Muscle layer of colon (tissue), 2 donors: ENCODE data around the gene RUFY2.
"Not testable (repeated sequence)": the region's sequence is repeated elsewhere in the genome, so short reads cannot be mapped to it uniquely, and the experiment has no call there.

ENCODE experiments used
- H3K27ac ChIP-seq: one replicate; pipeline ENCODE4 v1.7.0; 2013; ENCODE audit warnings: low read depth, mild to moderate bottlenecking, low read length, moderate library complexity
- H3K27me3 ChIP-seq, 2 donors: one replicate each; pipeline ENCODE4 v1.7.0; 2013; ENCODE audit warnings: low read length in 2 of 2, mild to moderate bottlenecking in 2 of 2; ENCODE audit not compliant: insufficient read depth in 2 of 2, control insufficient read depth in 1 of 2
- H3K36me3 ChIP-seq: one replicate; pipeline ENCODE4 v1.7.0; 2013; ENCODE audit warnings: mild to moderate bottlenecking, low read length; ENCODE audit not compliant: insufficient read depth
- H3K4me1 ChIP-seq: one replicate; pipeline ENCODE4 v1.7.0; 2013; ENCODE audit warnings: mild to moderate bottlenecking, low read length; ENCODE audit not compliant: insufficient read depth
- H3K4me3 ChIP-seq, 2 donors: one replicate each; pipeline ENCODE4 v1.7.0; 2013; ENCODE audit warnings: low read length in 2 of 2, low read depth in 1 of 2, mild to moderate bottlenecking in 1 of 2, moderate library complexity in 1 of 2
- H3K9ac ChIP-seq: one replicate; pipeline ENCODE4 v1.7.0; 2013; ENCODE audit warnings: low read length
- H3K9me3 ChIP-seq: one replicate; pipeline ENCODE4 v1.7.0; 2013; ENCODE audit warnings: mild to moderate bottlenecking, low read length
- donor health status: abdominal sarcoma.
- donor health status: Adenocarcinoma of cecum.

RUFY2 gene

GRCh38 chr10:68315582-68315981, 91.5 kb downstream of the RUFY2 start:
- H3K36me3 ChIP-seq = no peaks in the 10 kb centered on the region
- no peak overlapping the region for H3K9ac ChIP-seq
- no peaks in the 10 kb centered on the region for H3K9me3 ChIP-seq
- H3K27me3 ChIP-seq = no peaks in the 10 kb centered on the region
- H3K4me3 ChIP-seq = no peak overlapping the region
- H3K27ac ChIP-seq = no peak overlapping the region
- no peaks in the 10 kb centered on the region for H3K4me1 ChIP-seq

GRCh38 chr10:68314930-68315329, 92.1 kb downstream of the RUFY2 start:
- not testable (repeated sequence) for H3K27ac ChIP-seq, H3K36me3 ChIP-seq, H3K9me3 ChIP-seq, H3K4me1 ChIP-seq, H3K9ac ChIP-seq, H3K4me3 ChIP-seq, H3K27me3 ChIP-seq

DNA sequence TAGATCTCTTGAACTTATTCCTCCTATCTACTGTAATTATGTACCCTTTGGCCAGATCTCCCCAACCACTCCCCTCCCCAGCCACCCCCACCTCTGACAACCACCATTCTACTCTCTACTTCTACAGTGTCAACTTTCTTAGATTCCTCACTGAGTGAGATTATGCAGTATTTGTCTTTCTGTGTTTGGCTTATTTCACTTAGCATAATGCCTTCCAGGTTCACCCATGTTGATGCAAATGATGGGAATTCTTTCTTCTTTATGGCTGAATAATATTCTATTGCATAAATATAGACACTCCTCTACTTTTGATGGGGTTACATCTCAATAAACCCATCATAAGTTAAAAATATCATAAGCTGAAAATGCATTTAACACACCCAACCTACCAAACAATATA, 96.5 kb downstream of the RUFY2 start:
- H3K36me3 ChIP-seq = no peaks in the 10 kb centered on the region
- H3K9me3 ChIP-seq = no peaks in the 10 kb centered on the region
- H3K9ac ChIP-seq = no peak overlapping the region
- no peaks in the 10 kb centered on the region for H3K27me3 ChIP-seq
- no peak overlapping the region for H3K4me3 ChIP-seq
- no peak overlapping the region for H3K27ac ChIP-seq
- H3K4me1 ChIP-seq = no peaks in the 10 kb centered on the region

- H3K36me3 ChIP-seq = no peaks in the 10 kb centered on the region
- H3K4me3 ChIP-seq = no peak overlapping the region
- H3K4me1 ChIP-seq = no peaks in the 10 kb centered on the region
- H3K27me3 ChIP-seq = no peaks in the 10 kb centered on the region
- H3K9me3 ChIP-seq = no peaks in the 10 kb centered on the region
- H3K9ac ChIP-seq = no peak overlapping the region
- H3K27ac ChIP-seq = no peak overlapping the region
Measured at GRCh38 chr10:68305854-68306253, 101.2 kb downstream of the RUFY2 start.

DNA sequence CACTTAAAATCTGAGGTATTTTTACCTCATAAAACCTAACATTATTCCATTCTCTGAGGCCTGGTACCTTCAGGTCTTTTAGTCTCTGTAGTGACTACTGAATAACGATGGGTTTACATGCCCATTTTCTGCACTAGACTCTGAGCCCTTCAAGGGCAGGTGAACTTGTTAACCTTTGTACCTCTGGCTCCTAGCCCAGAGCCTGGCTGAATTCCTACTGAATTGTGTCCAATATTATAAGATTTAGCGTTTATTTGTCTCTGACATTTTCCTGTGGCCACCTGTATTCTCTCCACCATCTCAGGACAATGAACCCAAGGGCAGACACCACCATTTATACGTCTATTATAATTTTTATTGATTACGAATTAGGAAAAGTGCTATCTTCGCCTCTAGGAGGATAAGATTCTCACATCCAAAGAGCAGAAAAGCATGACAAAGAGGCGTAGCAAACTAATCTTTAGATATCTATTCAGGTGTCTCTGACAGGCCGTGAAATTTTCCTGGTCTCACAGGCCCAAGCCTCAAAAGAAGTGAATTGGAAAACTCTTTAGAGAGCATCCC, 103.1 kb downstream of the RUFY2 start:
- Histone ChIP-seq H3K27me3 (no peaks in the 10 kb centered on the region), H3K9me3 (no peaks in the 10 kb centered on the region), H3K9ac (no peak overlapping the region), H3K4me1 (no peaks in the 10 kb centered on the region), H3K27ac (no peak overlapping the region), H3K4me3 (no peak overlapping the region), H3K36me3 (no peaks in the 10 kb centered on the region)

DNA sequence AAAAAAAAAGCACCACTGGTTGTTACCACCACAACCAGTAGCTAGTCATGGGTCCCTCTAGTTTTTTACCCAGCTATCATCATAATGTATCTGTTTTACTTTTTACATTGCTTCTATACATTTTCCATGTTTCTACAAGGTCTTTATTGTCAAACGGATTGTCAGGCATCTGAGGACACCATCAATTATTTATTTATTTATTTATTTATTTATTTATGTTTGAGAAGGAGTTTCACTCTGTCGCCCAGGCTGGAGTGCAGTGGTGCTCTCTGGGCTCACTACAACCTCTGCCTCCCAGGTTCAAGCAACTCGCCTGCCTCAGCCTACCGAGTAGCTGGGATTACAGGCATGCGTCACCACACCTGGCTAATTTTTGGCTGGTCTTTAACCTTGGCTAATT, 104.2 kb downstream of the RUFY2 start:
- Histone ChIP-seq H3K9me3 (no peaks in the 10 kb centered on the region), H3K4me1 (no peaks in the 10 kb centered on the region), H3K27me3 (no peaks in the 10 kb centered on the region), H3K36me3 (no peaks in the 10 kb centered on the region), H3K27ac (no peak overlapping the region), H3K4me3 (no peak overlapping the region), H3K9ac (no peak overlapping the region)

DNA sequence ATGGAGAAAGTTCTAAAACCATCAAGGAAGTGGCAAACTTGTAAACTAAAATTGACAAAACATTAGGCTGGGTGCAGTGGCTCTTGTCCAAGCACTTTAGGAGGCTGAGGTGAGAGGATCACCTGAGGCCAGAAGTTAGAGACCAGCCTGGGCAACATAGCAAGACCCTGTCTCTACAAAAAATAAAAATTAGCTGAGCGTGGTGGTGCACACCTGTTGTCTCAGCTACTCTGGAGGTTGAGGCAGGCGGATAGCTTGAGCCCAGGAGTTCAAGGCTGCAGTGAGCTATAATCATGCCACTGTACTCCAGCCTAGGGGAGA, 104.6 kb downstream of the RUFY2 start:
- Histone ChIP-seq H3K9ac (no peak overlapping the region), H3K9me3 (no peaks in the 10 kb centered on the region), H3K36me3 (no peaks in the 10 kb centered on the region), H3K27me3 (no peaks in the 10 kb centered on the region), H3K4me1 (peaks cover under 1% of the 10 kb centered on the region), H3K27ac (no peak overlapping the region), H3K4me3 (no peak overlapping the region)

- no peaks in the 10 kb centered on the region for H3K9me3 ChIP-seq
- H3K27ac ChIP-seq = no peak overlapping the region
- H3K4me3 ChIP-seq = no peak overlapping the region
- H3K36me3 ChIP-seq = no peaks in the 10 kb centered on the region
- H3K4me1 ChIP-seq = peaks cover 6% of the 10 kb centered on the region
- no peak overlapping the region for H3K9ac ChIP-seq
- no peaks in the 10 kb centered on the region for H3K27me3 ChIP-seq
Measured at GRCh38 chr10:68301790-68302502, 105.1 kb downstream of the RUFY2 start.

GRCh38 chr10:68301301-68301700, 105.8 kb downstream of the RUFY2 start:
- Histone ChIP-seq H3K36me3 (no peaks in the 10 kb centered on the region), H3K9ac (no peak overlapping the region), H3K4me3 (no peak overlapping the region), H3K27ac (no peak overlapping the region), H3K27me3 (no peaks in the 10 kb centered on the region), H3K4me1 (peaks cover 11% of the 10 kb centered on the region), H3K9me3 (no peaks in the 10 kb centered on the region)

GRCh38 chr10:68296843-68297663, 110.0 kb downstream of the RUFY2 start:
- Histone ChIP-seq H3K27ac (no peak overlapping the region), H3K27me3 (no peaks in the 10 kb centered on the region), H3K36me3 (no peaks in the 10 kb centered on the region), H3K4me3 (no peak overlapping the region), H3K4me1 (peaks cover 11% of the 10 kb centered on the region), H3K9ac (no peak overlapping the region), H3K9me3 (no peaks in the 10 kb centered on the region)
